NCI-H345 treated with DMSO at 0.1 percent for 48 hours (cell line): ENCODE data around the gene UBE2M.

Source experiments
- DNase-seq: peaks from one replicate; lab custom pipeline; 2025; ENCODE audit not compliant: unreplicated experiment; lab: John Stamatoyannopoulos, UW

Gene UBE2M

GRCh38 chr19:58555920-58556621, 2.3 kb downstream of the UBE2M start:
- no peak for DNase-seq

DNA sequence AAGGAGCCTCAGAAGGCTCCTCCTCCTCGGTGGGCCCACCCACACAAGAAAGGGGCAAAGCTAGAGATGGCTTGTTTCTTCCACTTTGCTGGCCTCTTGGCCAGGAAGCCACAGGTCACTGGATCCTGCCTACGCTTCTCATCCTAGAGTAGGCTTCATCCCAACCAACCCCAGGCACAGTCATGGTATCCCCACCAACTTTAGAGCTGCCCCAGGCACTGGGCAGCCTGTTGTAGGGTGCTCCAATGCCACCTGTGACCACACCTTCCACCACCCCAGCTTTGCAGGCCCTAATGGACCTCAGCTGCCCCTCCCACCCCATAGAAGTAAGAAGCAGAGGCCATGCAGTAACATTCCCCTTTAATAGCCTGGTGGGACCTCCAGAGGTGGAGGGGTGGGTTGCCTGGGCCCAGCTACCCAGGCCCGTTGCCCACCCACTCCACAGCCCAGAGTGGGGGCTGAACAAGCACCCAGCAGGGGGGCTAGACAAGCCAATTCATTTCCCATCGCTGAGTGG, 3.0 kb downstream of the UBE2M start:
- no peak for DNase-seq

DNA sequence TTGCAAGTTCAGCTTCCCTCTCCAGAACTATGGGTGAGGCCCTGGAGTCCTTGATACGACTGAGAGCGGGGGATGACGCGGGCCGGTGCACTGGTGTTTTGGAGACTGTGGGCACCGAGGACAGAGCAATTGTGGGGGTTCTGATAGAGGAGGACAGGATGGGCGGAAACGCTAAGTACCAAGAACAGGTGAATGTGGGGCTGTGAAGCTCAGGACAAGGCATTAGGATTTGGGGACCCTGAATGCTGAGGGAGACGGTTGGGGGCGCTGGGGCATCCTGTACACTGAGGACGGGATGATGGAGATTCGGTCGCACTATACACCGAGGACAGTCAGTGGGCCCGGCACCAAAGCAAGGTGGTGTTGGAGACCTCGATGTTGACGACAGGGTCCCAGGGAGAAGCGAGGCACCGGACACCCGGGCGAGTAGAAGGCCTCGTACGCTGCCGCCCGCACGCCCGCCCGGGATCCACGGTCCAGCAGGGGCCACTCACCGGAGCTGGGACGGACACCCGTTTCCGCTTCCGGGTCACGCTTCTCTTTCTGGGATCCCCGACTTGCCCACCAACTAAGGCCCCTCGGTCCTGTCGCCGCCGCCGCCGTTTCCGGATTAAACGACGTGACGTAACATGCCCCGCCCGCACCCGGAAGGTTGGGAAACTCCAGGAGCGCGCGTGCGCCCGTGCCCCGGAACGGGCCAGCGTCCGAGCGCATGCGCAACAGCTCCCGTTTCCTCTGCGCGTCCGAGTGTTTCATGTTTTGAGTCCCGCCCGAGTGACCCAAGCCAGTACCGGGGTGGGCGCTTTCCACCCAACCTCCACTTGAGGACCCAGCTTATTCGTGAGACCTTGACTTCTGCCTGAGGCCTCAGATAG, 3.7 kb downstream of the UBE2M start, which contains the start of gene CHMP2A:
Gene CHMP2A, minus strand, starts transcription at position 612 of the 875 bp plus-strand sequence. CDS start 893 bp downstream, outside the sequence.
- no peak for DNase-seq

DNA sequence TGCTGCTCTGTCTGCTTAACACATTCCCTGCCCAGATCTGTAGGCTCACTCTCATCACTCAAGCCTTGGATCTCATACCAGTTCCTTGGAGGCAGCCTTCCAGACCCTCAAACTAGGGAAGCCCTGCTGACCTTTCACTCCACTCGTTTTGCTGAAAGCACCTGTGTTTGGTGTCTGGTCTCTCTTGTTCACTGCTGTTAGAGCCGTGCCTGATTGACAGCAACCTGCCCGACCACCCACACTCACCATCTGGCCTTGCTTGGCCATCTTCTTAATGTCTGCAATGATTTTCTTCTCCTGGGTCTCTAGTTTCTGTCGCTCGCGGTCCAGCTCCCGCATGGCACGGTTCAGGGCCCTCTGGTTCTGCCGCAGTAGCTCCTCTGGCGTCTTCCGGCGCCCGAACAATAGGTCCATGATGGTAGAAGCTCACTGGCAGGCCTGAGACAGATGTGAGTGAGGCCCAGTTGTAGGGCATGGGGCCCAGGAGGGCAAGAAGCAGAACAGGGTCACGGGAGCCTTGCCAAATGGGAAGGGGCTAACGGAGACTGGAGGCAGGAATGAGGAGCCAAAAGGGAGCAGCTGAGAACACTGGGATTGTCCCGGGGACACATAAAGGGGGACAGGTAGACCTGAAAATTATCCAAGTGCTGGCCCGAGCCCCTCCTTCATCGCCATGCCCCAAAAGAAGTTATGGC, 4.5 kb downstream of the UBE2M start:
- DNase-seq: no peak

- no peak for DNase-seq
These were observed 5.8 kb downstream of the UBE2M start for GRCh38 chr19:58552655-58553054.

DNA sequence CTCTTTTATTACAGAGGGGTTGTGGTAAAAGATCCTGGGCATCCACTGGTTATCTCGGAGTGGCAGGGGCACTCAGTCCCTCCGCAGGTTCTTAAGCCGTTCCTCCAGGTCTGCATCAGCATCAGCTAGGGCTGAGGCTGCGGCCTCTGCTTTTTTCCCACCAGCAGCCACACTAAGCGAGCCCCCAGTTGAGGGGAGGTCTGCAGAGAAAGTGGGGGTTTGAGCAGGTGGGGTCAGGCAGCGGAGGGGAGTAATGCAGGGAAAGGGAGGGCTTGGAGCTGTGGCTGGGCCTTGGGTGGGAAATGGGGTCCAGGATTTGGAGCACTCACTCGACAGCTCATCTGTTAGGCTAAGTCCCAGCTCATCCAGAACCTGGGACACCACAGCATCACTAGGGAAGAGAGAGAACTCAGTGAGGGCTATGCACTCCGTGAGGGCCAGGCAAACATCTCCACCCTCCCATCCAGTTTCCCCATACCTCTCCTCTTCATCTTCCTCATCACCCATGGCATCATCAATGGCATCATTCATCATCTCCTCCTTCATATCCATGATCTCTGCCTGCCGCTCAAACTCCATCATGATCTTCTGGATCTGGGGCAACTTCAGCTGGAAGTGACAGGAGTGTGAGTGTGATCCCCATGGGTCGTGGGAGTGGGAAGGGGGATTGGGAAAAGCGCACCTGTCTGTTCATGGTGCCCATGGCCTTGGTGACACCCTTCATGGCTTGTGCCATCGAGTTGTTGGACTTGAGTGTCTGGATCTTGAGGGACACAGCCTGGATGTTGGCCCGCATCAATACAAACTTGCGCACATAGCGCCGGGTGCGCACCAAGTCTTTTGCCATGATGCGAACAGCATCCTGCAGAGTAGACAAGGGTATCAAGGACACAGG, 6.6 kb downstream of the UBE2M start:
- no peak for DNase-seq

DNA sequence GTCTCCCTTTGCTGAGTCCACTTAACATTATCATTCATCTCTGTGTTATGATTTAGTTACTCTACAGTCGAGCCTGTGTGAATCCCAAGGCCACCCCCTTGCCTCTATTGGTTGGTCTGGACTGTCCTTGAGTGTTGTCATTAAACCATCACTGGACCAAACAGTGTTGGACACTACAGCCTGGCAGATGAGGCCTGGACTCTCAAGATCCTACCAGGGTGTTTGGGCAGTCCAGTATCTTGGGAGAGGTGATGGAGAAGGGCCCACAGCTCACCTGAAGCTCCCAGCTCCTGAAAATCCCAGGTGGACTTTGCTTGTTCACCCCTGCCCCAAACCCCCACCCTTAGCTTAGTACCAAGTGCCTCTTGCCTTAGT, 7.3 kb downstream of the UBE2M start:
- no peak for DNase-seq

DNA sequence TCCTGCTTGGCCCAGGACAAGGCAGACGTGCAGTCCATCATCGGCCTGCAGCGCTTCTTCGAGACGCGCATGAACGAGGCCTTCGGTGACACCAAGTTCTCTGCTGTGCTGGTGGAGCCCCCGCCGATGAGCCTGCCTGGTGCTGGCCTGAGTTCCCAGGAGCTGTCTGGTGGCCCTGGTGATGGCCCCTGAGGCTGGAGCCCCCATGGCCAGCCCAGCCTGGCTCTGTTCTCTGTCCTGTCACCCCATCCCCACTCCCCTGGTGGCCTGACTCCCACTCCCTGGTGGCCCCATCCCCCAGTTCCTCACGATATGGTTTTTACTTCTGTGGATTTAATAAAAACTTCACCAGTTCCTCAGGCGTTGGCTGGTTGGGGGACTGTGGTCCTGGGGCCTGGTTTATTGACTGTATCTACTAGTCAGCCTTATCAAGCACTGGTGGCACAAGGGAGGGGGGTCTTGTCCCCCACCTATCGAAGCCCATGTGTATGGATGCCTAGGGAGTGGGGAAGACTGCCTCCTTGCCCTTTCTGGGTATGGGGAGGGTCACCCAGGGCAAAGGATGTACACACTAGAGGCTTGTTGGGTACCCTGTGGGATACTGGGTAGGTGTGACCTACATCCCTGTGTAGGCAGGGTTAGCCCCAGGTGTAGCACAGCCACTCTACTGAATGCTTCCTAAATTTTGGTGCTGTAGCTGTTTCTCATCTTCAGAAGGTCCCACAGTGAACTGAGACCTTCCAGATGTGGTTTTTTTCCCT, 7.9 kb downstream of the UBE2M start:
- DNase-seq: no peak

DNA sequence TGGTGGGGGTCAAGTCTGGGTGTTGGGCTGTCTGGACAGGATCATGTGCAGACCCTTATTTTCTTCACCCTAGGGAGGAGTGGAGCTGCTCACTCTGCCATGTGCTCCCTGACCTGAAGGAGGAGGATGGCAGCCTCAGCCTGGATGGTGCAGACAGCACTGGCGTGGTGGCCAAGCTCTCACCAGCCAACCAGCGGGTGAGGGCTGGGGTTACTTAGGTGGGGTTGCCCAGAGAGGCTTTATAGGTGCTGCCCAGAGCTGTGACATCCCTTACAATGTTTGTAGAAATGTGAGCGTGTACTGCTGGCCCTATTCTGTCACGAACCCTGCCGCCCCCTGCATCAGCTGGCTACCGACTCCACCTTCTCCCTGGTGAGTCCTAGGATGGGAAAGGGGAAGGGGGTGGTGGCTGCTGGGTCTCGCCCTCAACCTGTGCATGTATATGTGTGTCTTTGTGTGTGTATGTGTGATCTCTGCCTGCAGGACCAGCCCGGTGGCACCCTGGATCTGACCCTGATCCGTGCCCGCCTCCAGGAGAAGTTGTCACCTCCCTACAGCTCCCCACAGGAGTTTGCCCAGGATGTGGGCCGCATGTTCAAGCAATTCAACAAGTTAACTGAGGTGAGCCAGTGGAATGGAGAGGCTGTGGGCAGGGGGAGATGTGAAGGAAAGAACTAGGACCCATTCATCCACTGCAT, 8.6 kb downstream of the UBE2M start:
- no peak for DNase-seq

GRCh38 chr19:58548859-58549663, 9.3 kb downstream of the UBE2M start:
- no peak for DNase-seq

DNA sequence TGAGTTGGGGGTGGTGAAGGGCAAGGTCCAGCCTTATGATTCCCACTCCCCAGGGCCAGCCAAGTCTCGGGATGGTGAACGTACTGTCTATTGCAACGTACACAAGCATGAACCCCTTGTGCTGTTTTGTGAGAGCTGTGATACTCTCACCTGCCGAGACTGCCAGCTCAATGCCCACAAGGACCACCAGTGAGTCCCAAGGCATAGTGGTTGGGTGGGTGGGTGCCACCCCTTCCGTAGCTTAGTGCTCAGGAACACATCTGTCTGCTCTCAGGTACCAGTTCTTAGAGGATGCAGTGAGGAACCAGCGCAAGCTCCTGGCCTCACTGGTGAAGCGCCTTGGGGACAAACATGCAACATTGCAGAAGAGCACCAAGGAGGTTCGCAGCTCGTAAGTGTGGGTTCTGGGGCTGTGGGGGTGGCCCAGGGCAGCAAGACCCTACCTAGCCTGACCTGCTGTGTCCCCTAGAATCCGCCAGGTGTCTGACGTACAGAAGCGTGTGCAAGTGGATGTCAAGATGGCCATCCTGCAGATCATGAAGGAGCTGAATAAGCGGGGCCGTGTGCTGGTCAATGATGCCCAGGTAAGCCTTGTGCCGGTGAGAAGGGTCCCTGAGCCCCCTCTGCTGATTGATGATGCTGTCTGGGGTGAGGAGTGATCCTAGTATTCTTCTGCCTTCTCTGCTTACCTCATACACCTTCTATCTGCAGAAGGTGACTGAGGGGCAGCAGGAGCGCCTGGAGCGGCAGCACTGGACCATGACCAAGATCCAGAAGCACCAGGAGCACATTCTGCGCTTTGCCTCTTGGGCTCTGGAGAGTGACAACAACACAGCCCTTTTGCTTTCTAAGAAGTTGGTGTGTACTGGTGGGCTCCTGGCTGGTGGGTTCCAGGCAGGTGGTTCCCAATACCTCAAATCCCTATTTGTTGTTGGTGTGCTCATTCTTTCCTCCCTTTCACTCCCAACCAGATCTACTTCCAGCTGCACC, 10.8 kb downstream of the UBE2M start:
- DNase-seq: no peak

DNA sequence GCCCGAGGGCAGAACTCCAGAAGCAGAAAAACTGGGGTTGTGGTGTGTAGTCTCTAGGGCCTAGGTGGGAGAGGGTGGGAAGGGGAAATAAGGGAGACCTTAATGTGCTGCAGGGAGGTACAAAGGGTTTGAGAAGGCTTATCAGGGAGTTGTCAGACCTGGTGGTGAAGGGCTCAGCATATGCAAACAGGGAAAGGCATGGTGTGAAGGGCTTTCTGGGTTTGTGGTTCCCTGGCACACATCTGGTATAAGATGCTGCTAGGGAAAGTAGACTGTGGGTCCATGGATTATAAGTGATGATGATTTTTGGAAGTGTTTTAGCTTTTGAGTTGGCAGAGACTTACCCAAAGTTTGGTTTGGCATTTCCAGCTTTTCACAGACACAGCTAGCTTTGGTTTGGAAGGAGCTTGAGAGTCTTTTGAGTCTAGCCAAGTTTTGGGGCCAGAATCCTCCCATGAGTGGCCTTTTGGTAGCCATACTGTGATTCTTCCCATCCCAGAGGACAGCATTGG, 12.3 kb downstream of the UBE2M start:
- DNase-seq: no peak

DNA sequence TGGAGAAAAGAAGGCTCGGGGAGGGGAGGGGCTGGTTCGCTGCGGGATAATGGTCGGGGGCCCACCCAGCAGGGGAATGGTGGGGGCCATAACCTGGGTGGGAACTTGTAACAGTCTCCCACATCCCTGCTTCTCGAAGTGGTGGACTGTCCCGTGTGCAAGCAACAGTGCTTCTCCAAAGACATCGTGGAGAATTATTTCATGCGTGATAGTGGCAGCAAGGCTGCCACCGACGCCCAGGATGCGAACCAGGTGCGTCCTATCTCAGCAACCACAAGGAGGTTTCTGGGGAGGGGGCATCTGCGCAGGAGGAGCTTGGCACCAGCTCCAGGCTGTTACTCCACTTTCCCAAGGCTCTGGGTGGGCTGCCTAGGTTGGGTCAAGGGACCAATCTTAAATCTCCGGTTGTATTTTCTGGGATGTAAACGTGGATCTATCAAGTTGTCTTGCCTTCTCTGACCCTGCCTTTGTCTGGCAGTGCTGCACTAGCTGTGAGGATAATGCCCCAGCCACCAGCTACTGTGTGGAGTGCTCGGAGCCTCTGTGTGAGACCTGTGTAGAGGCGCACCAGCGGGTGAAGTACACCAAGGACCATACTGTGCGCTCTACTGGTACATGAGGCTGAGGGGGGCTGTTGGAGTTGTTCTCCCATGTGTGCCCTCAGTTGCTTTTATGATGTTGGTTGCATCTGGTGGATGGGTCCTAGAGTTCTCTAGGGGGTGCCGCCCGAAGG, 13.0 kb downstream of the UBE2M start:
- no peak for DNase-seq

- DNase-seq: no peak
These were observed 13.7 kb downstream of the UBE2M start for GRCh38 chr19:58544591-58545285.

DNA sequence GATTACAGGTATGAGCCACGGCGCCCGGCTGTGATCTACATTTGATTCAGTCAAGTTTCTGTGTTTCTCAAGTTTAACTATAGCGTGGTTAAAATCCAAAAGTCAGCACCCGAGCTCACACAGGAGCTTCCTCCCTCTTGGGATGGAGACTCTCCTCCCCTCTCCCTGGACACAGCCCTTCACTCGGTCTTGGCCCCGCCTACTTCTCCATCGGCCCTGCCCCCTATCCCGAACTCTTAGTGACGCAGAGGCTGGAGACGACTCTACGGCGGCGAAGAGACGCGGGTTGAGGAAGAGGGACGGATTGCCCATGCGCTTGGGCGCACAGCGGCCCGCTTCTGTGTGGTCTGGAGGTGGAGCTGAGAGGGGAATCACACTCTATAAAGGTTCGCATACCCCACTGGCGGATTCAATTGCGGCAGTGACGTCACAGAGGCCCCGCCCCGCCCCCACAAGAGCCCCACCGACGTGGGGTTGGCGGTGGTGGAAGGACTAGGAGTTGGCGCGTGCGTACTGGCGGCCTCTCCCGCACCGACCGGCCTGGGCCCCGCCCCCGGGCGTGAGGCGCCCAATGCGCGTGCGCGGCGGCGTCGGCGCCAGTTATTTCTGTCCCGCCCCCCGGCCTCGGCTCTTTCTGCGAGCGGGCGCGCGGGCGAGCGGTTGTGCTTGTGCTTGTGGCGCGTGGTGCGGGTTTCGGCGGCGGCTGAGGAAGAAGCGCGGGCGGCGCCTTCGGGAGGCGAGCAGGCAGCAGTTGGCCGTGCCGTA, 14.4 kb downstream of the UBE2M start, which contains the start of gene TRIM28:
Gene TRIM28, plus strand, starts transcription at position 239 of the 765 bp plus-strand sequence. CDS start 694 bp downstream, outside the sequence.
- DNase-seq: no peak
